GM18858 (cell line): ENCODE results near the gene TMEM30B.
"Not testable (repeated sequence)": the region's sequence is repeated elsewhere in the genome, so short reads cannot be mapped to it uniquely, and the experiment has no call there.

Experiments used
- ATAC-seq: cut with Tn5 transposase; IDR thresholded peaks from one replicate; pipeline ENCODE4 v1.9.1; 2021; ENCODE audit not compliant: unreplicated experiment

Gene TMEM30B

GRCh38 chr14:61281186-61281947 lies at the start of gene TMEM30B:
Gene TMEM30B, minus strand, starts transcription at chr14:61281338. Its CDS starts 191 bp downstream, at chr14:61281147.
- no peak for ATAC-seq

GRCh38 chr14:61330511-61330910 lies 49.4 kb upstream of the TMEM30B start:
- ATAC-seq = peak; percentile 37

- peak; percentile 65 for ATAC-seq
These were observed 48.4 kb upstream of the TMEM30B start for GRCh38 chr14:61329478-61330051.

GRCh38 chr14:61328626-61329262 lies 47.6 kb upstream of the TMEM30B start:
- no peak for ATAC-seq

- ATAC-seq = no peak
These were observed 45.7 kb upstream of the TMEM30B start for GRCh38 chr14:61326847-61327246.

- no peak for ATAC-seq
These were observed 45.0 kb upstream of the TMEM30B start for GRCh38 chr14:61326146-61326545.

GRCh38 chr14:61325166-61325565 lies 44.0 kb upstream of the TMEM30B start:
- no peak for ATAC-seq

- ATAC-seq = no peak
These were observed 42.8 kb upstream of the TMEM30B start for GRCh38 chr14:61323970-61324369.

- ATAC-seq = no peak
These were observed 41.7 kb upstream of the TMEM30B start for GRCh38 chr14:61322799-61323290.

GRCh38 chr14:61322011-61322798 lies 41.1 kb upstream of the TMEM30B start:
- ATAC-seq = no peak

- peak; percentile 70 for ATAC-seq
These were observed 40.4 kb upstream of the TMEM30B start, which contains the start of gene PRKCH for GRCh38 chr14:61321385-61322010. Gene PRKCH, plus strand, starts transcription at chr14:61321579. Its CDS starts 523 bp downstream, at chr14:61322102.

- ATAC-seq = no peak
These were observed 39.8 kb upstream of the TMEM30B start for GRCh38 chr14:61320806-61321384.

- ATAC-seq = not testable (repeated sequence)
These were observed 39.0 kb upstream of the TMEM30B start for GRCh38 chr14:61320170-61320569.

- ATAC-seq = no peak
These were observed 38.6 kb upstream of the TMEM30B start for GRCh38 chr14:61319706-61320105.

- no peak for ATAC-seq
These were observed 37.9 kb upstream of the TMEM30B start for GRCh38 chr14:61319086-61319485.

GRCh38 chr14:61315313-61315712 lies 34.2 kb upstream of the TMEM30B start:
- no peak for ATAC-seq

GRCh38 chr14:61308701-61309100 lies 27.6 kb upstream of the TMEM30B start:
- ATAC-seq = not testable (repeated sequence)

- no peak for ATAC-seq
These were observed 27.1 kb upstream of the TMEM30B start for GRCh38 chr14:61308198-61308597.

GRCh38 chr14:61304688-61305087 lies 23.6 kb upstream of the TMEM30B start:
- ATAC-seq = no peak

- ATAC-seq = no peak
These were observed 19.6 kb upstream of the TMEM30B start for GRCh38 chr14:61300754-61301153.
